ENCODE measurements around the gene KRTAP9-2.
"Not testable (repeated sequence)": the region's sequence is repeated elsewhere in the genome, so short reads cannot be mapped to it uniquely, and the experiment has no call there.

The KRTAP9-2 gene

DNA sequence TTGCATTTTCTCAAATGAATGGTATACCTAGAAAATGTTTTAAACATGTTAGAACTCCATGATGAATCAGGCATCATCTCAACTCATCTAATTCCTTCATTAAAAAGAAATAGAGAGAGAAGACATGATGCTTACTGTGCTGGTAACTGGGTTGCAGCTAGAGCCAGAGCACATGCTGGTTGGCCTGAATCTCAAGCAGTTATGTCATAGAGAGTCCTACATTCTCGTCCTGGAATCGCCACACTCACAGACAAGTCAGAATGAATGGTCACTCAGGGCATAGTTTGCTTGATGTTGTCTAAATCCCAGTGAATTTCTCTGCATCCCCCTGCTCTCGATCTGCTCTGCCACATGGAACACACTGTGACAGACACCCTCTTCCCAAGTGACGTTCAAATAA is 10.7 kb downstream of the KRTAP9-2 start:
- DNase-seq: not testable (repeated sequence)

DNA sequence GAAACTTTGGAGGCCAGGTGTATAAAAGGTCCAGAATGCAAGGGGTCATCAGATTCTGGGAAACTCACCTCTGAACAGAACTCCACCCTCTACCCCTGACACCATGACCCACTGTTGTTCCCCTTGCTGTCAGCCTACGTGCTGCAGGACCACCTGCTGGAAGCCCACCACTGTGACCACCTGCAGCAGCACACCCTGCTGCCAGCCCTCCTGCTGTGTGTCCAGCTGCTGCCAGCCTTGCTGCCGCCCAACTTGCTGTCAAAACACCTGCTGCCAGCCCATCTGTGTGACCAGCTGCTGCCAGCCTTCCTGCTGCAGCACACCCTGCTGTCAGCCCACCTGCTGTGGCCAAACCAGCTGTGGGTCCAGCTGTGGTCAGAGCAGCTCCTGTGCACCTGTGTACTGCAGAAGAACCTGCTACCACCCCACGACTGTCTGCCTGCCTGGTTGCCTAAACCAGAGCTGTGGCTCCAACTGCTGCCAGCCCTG is 11.5 kb downstream of the KRTAP9-2 start, which contains the start of gene KRTAP9-8:
Gene KRTAP9-8 (plus strand): TSS at position 51 of the 489 bp plus-strand sequence. CDS start 53 bp downstream, at position 104.
- DNase-seq: not testable (repeated sequence)

DNA sequence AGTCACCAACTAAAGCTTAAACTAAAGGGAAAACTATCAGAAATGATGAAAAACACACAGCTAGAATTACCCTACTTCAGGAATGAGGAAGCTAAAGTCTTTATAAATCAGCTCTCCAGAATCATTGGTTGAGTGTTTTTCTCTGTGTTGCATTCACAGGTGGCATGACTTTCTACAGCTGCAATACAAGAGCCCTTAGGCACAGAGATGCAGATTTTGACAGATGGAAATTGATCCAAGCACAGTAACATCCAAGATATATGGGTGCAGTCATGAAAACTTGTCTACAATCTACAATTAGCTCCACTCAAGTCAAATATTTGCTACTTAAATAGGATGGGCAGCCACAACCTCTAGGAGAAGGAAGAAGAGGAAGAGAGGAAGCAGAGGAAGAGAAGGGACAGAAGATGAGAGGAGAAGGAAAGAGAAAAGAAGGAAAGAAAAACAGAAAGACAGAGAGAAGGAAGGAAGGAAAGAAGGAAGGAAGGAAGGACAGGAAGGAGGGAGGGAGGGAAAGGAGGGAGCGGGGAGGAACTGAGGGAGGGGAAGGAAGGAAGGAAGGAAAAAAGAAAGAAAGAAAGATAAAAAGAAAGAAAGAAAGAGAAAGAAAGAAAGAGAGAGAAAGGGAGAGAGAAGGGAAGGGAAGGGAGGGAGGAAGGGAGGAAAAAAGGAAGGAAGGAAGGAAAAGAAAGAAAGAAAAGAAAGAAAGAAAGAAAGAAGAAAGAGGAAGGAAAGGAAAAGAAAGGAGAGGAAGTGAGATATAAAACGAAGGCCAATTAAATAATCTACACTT is 20.7 kb downstream of the KRTAP9-2 start:
- DNase-seq: not testable (repeated sequence)

DNA sequence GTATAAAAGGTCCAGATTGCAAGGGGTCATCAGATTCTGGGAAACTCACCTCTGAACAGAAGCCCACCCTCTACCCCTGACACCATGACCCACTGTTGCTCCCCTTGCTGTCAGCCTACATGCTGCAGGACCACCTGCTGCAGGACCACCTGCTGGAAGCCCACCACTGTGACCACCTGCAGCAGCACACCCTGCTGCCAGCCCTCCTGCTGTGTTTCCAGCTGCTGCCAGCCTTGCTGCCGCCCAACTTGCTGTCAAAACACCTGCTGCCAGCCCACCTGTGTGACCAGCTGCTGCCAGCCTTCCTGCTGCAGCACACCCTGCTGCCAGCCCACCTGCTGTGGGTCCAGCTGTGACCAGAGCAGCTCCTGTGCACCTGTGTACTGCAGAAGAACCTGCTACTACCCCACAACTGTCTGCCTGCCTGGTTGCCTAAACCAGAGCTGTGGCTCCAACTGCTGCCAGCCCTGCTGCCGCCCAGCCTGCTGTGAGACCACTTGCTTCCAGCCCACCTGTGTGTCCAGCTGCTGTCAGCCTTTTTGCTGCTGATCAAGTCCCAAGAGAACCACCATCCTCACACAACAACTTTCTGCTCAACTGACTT is 23.3 kb downstream of the KRTAP9-2 start, which contains the start of gene KRTAP9-4:
Gene KRTAP9-4 (plus strand): TSS at position 51 of the 604 bp plus-strand sequence. CDS start 34 bp downstream, at position 85.
- not testable (repeated sequence) for DNase-seq

DNA sequence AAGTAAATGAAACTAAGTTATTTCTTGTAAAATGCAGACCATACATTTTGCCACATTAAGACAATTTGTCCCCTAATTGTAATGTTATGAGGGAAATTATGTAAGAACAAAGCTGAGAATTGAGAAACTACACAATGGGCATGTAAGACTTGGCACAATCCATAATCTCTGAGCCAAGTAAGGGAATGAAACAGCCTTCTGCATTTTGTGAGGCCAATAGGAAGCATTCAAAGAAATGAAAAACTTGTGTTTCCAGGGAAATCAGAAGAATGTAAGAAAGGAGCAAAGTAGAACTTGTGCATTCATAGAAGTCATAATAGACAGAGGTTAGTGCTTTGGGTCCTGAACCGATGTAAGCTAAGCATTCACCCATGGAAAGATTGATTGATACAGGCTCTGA is 24.8 kb downstream of the KRTAP9-2 start:
- DNase-seq: no peak

DNA sequence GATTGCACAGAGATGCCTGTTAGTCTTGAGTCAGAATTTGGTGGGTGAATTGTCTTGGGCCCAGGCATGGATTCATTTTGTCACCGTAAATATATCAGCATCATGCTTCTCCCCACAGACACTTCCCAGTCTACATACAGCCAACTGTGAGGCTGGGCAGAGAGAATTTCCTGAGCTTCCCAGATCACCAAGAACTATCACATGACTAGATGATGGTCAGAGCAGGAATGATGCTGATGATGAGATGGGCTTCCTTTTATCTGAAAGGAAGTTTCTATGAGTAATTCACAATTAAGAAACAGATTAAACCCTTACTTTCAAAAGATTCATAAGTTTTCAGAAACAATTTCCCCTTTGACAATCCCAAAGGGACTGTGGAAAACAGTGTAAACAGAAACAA is 28.4 kb downstream of the KRTAP9-2 start:
- no peak for DNase-seq

DNA sequence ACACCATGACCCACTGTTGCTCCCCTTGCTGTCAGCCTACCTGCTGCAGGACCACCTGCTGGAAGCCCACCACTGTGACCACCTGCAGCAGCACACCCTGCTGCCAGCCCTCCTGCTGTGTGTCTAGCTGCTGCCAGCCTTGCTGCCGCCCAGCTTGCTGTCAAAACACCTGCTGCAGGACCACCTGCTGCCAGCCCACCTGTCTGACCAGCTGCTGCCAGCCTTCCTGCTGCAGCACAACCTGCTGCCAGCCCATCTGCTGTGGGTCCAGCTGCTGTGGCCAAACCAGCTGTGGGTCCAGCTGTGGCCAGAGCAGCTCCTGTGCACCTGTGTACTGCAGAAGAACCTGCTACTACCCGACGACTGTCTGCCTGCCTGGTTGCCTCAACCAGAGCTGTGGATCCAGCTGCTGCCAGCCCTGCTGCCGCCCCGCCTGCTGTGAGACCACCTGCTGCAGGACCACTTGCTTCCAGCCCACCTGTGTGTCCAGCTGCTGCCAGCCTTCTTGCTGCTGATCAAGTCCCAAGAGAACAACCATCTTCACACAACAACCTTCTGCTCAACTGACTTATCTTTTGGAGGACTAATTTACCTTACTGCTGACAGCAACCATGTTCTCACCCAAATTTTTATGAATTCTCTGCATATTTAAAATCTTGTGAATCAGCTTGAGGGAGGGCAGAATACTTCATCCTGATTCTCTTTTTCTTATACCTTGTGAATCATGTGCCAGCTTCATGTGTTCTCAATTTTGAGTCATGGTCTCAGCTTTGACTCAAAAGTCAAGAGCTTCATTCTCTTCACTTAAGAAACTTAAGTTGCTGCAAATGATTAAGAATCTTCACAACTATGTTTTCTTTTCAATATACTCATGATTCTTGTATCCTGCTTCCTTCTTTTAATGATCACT is 29.2 kb downstream of the KRTAP9-2 start, which contains the start of gene KRTAP9-9:
Gene KRTAP9-9 (plus strand): TSS at position 4 of the 910 bp plus-strand sequence.
- DNase-seq: not testable (repeated sequence)

DNA sequence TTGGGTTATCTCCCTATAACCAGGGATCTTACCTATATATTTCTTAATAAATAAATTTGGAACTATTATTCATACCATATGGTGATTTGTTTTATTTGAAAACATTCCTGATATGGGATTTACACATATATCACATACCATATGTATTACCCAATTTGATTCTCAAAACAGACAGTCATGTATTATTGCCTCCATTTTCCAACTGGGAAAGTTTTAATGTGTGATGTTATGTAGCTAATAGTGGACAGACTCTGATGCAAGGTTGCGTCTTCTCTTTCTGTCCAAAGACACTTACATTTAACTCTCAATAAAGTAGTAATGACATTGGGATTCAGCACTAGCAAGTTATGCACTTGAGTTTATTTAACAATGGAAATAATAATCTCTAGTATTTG is 29.8 kb downstream of the KRTAP9-2 start:
- no peak for DNase-seq

DNA sequence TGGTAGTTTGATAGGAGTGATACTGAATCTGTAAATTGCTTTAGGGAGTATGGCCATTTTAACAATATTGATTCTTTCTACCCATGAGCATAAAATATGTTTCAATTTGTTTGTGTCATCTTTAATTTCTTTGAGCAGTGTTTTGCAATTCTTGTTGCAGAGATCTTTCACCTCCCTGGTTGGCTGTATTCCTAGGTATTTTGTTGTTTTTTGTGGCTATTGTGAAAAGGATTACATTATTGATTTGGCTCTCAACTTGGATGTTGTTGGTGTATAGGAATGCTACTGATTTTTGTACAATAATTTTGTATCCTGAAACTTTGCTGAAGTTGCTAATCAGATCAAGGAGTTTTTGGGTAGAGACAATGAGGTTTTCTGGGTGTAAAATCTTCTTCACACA is 32.0 kb downstream of the KRTAP9-2 start:
- no peak for DNase-seq

DNA sequence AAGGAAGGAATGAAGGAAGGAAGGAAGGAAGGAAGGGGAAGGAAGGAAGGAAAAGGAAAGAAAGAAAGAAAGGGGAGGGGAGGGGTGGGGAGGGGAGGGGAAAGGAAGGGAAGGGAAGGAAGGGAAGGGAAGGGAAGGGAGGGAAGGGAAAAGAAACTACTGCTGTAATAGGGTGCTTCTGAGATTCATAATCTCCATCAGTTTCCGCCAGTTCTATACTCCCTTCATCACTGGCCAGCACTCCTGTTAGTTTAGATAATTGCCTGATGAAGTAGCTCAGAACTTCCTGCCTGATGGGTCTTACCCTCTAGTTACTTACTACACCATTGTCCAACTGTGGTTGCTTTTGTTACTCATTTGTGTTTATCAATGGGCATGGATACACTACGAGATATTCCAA is 36.8 kb downstream of the KRTAP9-2 start:
- no peak for DNase-seq

DNA sequence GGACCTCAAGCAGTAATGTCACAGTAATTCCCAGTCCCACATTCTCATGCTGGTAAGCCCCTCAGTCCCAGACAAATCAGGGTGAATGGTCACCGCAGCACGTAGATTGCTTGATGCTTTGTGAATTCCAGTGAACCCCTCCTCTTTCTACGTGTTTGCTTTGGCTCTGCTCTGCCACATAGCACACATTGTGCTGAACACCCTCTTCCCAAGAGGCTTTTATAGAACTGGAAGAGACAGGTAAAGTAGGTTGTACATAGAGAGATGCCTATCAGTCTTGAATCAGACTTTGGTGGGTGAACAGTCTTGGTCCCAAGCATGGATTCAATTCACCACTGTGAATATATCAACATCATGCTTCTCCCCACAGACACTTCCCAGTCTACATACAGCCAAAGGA is 38.2 kb downstream of the KRTAP9-2 start:
- DNase-seq: no peak

DNA sequence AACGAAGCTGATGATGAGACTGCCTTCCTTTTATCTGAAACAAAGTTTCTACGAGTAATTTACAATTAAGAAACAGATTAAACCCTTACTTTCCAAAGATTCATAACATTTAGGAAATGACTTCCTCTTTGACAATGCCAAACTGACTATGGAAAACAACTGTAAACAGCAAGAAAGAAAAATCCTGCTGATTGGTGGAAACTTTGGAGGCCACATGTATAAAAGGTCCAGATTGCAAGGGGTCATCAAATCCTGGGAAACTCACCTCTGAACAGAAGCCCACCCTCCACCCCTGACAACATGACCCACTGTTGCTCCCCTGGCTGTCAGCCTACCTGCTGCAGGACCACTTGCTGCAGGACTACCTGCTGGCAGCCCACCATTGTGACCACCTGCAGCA is 38.6 kb downstream of the KRTAP9-2 start, which contains the start of gene KRTAP9-6:
Gene KRTAP9-6 (plus strand): TSS at position 301 of the 400 bp plus-strand sequence. CDS start 0 bp downstream, at position 301.
- DNase-seq: no peak

DNA sequence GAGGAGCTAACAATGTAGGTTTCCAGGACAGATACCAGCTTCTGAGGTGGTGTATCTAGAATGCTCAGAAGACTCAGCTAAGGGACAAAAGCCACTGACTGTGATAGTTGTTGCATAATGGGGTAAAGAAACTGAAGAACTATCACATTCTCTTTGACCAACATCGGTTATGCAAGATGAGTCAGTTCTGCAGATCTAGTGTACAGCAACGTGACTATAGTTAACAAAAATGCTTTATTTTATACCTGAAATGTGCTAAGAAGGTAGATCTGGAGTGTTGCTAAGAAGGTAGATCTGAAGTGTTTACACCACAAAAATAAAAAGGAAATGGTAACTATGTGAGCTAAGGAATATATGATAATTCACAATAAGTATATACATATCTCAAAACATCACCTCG is 41.3 kb downstream of the KRTAP9-2 start:
- DNase-seq: no peak

DNA sequence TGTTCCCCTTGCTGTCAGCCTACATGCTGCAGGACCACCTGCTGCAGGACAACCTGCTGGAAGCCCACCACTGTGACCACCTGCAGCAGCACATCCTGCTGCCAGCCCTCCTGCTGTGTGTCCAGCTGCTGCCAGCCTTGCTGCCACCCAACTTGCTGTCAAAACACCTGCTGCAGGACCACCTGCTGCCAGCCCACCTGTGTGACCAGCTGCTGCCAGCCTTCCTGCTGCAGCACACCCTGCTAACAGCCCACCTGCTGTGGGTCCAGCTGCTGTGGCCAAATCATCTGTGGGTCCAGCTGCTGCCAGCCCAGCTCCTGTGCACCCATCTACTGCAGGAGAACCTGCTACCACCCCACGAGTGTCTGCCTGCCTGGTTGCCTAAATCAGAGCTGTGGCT is 44.9 kb downstream of the KRTAP9-2 start:
- DNase-seq: not testable (repeated sequence)

DNA sequence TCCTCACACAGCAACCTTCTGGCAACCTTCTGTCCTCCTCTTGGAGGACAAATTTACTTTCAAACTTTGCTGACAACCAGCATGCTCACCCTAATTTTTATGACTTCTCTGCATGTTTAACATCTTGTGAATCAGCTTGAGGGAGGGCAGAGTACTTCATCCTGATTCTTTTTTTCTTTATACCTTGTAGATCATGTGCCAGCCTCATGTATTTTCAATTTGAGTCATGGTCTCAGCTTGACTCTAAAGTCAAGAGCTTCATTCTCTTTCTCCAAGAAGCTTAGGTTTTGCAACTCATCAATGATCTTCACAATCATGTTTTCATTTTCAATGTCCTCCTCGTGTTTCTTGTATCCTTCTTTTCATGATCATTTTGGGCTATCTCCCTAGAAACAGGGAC is 45.4 kb downstream of the KRTAP9-2 start:
- DNase-seq: no peak

DNA sequence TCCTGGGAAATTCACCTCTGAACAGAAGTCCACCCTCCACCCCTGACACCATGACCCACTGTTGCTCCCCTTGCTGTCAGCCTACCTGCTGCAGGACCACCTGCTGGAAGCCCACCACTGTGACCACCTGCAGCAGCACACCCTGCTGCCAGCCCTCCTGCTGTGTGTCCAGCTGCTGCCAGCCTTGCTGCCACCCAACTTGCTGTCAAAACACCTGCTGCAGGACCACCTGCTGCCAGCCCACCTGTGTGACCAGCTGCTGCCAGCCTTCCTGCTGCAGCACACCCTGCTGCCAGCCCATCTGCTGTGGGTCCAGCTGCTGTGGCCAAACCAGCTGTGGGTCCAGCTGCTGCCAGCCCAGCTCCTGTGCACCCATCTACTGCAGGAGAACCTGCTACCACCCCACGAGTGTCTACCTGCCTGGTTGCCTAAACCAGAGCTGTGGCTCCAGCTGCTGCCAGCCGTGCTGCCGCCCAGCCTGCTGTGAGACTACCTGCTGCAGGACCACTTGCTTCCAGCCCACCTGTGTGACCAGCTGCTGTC is 49.3 kb downstream of the KRTAP9-2 start, which contains the start of gene KRTAP9-7:
Gene KRTAP9-7 (plus strand): TSS at position 51 of the 543 bp plus-strand sequence. CDS start 0 bp downstream, at position 51.
- DNase-seq: not testable (repeated sequence)
